GM21447 (cell line): ENCODE results near the gene ZNF334.

Source experiments
- ATAC-seq: cut with Tn5 transposase; IDR thresholded peaks from one replicate; pipeline ENCODE4 v1.9.1; 2021; ENCODE audit not compliant: unreplicated experiment

Gene ZNF334

DNA sequence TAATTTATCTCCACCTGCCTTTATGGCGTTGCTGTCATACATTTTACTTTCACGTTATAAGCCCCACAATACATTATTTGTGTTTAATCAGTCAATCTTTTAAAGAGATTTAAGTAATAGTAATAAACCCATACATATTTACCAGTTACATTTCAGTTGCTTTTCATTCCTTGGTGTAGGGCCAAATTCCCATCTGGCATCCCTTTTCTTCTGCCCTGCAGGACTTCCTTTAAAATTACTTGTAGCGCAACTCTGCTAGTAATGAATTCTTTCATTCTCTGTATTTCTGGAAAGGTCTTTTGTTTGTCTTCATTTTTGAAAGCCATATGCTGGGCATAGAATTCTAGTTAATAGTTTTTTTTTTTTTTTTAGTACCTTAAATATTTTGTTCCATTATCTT is 24.9 kb downstream of the ZNF334 start:
- ATAC-seq = no peak

- ATAC-seq = no peak
These were observed 25.7 kb downstream of the ZNF334 start for GRCh38 chr20:46487628-46488027.

DNA sequence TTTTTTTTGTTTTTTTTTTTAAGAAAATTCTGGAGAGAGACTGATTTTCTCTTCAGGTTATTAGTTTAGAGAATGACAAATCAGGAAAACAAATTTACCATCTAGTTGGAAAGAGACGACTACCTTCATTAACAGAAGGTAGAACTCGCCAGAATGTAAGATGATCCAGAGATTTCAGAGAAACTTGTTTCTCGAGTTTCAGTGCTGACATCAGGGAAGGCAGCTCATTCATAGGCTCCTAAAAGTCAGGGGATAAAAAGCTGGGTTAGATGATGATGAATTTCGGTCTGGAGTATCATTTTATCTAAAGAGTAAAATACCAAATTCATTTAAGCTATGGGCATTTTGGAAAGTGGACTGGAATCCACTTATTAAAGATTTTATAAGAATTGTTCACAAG is 27.9 kb downstream of the ZNF334 start:
- ATAC-seq = no peak

GRCh38 chr20:46484954-46485353 is 28.4 kb downstream of the ZNF334 start:
- no peak for ATAC-seq

- ATAC-seq = no peak
These were observed 29.5 kb downstream of the ZNF334 start for GRCh38 chr20:46483879-46484278.

- ATAC-seq = no peak
These were observed 30.5 kb downstream of the ZNF334 start for GRCh38 chr20:46482864-46483263.

DNA sequence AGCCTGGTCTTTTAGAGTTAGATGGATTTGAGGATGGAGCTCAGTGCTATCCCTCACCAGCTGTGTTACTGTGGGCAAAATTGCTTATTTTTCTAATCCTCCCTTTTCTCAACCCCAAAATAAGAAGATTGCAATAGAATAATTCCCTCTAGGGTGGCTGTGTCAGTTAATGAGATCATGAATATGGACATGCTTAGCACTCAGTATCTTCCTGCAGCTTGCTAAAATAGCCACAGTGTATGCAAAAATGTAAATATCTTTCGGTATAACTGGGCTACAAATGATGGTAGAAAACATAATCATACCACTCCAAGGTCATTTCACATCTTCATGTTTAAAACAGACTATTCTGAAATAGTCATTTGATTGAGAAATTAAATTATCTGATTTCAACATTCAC is 35.7 kb downstream of the ZNF334 start:
- no peak for ATAC-seq

DNA sequence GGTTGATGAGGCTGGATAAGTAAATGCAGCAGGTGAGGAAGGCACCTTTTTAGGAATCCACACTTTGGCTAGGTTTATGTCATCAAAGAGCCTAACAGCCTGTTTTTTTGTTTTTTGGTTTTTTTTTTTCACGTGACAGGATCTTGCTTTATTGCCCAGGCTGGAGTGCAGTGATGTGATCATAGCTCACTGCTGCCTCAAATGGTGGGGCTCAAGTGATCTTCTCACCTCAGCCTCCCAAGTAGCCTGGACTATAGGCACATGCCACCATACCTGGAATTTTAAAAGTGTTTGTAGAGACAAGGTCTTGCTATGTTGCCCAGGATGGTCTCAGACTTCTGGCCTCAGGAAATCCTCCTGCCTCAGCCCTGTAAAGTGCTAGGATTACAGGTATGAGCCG is 36.1 kb downstream of the ZNF334 start:
- ATAC-seq = no peak

- no peak for ATAC-seq
These were observed 44.9 kb downstream of the ZNF334 start for GRCh38 chr20:46468508-46468907.

GRCh38 chr20:46464451-46464850 is 48.9 kb downstream of the ZNF334 start:
- no peak for ATAC-seq

DNA sequence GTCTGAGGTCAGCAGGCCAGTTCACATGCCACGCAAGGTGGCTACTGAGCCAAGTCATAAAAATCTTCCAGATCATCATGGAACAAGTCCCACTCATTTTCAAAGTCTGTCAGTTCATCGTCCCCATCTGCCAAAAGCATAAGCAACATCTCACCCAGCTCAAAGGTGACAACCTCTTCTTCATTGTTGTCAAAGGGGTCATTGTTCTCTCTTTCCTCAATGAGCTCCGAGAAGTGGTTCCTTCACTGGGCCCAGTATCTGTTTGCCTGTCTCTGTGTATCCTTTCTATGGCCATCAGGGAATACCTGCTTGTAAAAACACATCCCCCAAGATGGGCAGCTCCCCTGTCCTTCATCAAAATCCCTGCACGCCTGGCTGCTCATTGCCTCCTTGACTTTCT is 49.5 kb downstream of the ZNF334 start:
- no peak for ATAC-seq

GRCh38 chr20:46461808-46462207 is 51.6 kb downstream of the ZNF334 start:
- ATAC-seq = no peak

GRCh38 chr20:46458866-46459750 is 54.3 kb downstream of the ZNF334 start:
- ATAC-seq = no peak

DNA sequence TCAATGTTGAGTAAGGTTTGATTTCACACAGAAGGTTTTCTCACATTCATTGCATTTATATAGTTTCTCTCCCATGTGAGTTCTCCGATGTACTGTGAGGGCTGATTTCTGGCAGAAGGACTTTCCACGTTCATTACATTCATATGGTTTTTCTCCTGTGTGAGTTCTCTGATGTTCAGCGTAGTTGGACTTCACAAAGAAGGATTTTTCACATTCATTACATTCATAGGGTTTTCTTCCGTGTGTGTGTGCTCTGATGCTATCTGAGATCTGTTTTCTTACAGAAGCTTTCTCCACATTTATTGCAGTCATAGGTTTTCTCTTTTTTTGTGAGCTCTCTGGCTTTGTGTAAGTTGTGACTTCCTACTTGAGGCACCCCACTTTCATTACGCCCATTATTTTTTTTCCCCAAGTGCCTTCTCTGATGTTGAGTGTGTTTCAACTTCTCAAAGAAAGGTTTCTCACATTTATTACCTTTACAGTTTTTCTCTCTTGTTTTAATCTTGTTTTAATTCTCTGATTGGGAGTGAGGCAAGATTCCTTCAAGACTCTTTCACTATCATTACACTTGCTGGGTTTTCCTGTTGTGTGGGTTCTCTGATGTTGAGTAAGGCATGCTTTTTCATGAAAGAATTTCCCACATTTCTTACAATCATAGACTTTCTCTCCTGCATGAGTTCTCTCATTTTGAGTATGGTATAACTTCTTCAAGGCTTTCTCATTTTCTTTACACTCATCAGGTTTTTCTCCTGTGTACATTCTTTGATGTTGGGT is 56.9 kb downstream of the ZNF334 start:
- ATAC-seq = no peak

- ATAC-seq = no peak
These were observed 57.6 kb downstream of the ZNF334 start for GRCh38 chr20:46455729-46456128.
